ENCODE measurements around the gene FUT7.

FUT7 gene

GRCh38 chr9:137032858-137033257 lies 970 bp upstream of the FUT7 start:
- DNase-seq (ENCODE audit: low read depth, low spot score): no peak
- TF ChIP-seq CTCF (IDR thresholded peaks at IDR 0.05; ENCODE audit: low read depth, low read length): no peak
- H3K4me3 ChIP-seq (ENCODE audit: low read depth, low read length): no peak overlapping the region
- in situ Hi-C loops (cut with HindIII; ENCODE audit: low sequenced_read_pairs): loop anchor here (25.0 kb wide), 1 partner anchor 96 kb away; the partner anchor contains the start of genes C8G and FBXW5

- no peak overlapping the region for H3K4me3 ChIP-seq (ENCODE audit: low read depth, low read length)
- DNase-seq (ENCODE audit: low read depth, low spot score): no peak
- in situ Hi-C loops (cut with HindIII; ENCODE audit: low sequenced_read_pairs): loop anchor here (25.0 kb wide), 1 partner anchor 94 kb away; the partner anchor contains the start of genes C8G and FBXW5
- TF ChIP-seq CTCF (IDR thresholded peaks at IDR 0.05; ENCODE audit: low read depth, low read length): no peak
Measured at GRCh38 chr9:137030538-137031527, 1.1 kb downstream of the FUT7 start.

GRCh38 chr9:137030006-137030405 lies 1.9 kb downstream of the FUT7 start:
- DNase-seq (ENCODE audit: low read depth, low spot score): no peak
- in situ Hi-C loops (cut with HindIII; ENCODE audit: low sequenced_read_pairs): loop anchor here (25.0 kb wide), 1 partner anchor 93 kb away; the partner anchor contains the start of genes C8G and FBXW5
- no peak for TF ChIP-seq CTCF (IDR thresholded peaks at IDR 0.05; ENCODE audit: low read depth, low read length)
- no peak overlapping the region for H3K4me3 ChIP-seq (ENCODE audit: low read depth, low read length)

- in situ Hi-C loops (cut with HindIII; ENCODE audit: low sequenced_read_pairs): loop anchor here (25.0 kb wide), 1 partner anchor 92 kb away; the partner anchor contains the start of genes C8G and FBXW5
- H3K4me3 ChIP-seq (ENCODE audit: low read depth, low read length): no peak overlapping the region
- peak; percentile 97 for TF ChIP-seq CTCF (IDR thresholded peaks at IDR 0.05; ENCODE audit: low read depth, low read length)
- DNase-seq (ENCODE audit: low read depth, low spot score): no peak
Measured at GRCh38 chr9:137029058-137029936, 2.6 kb downstream of the FUT7 start.

- H3K4me3 ChIP-seq (ENCODE audit: low read depth, low read length): peak overlapping the region; percentile 41
- no peak for DNase-seq (ENCODE audit: low read depth, low spot score)
- TF ChIP-seq CTCF (IDR thresholded peaks at IDR 0.05; ENCODE audit: low read depth, low read length): peak; percentile 48
- in situ Hi-C loops (cut with HindIII; ENCODE audit: low sequenced_read_pairs): loop anchor here (25.0 kb wide), 1 partner anchor 91 kb away; the partner anchor contains the start of genes C8G and FBXW5
Measured at GRCh38 chr9:137028263-137029057, 3.4 kb downstream of the FUT7 start.

Measured in astrocyte of the spinal cord (primary cell).